ENCODE data around the gene NMRK2.
A peak's percentile ranks its signal among the peaks of the same experiment; 100 is the strongest.

NMRK2 gene

GRCh38 chr19:3987619-3988371 lies 54.9 kb downstream of the NMRK2 start:
- H3K27ac ChIP-seq, result peak overlapping the region; percentile 84
- peak; percentile 88 for TF ChIP-seq CTCF (conservative IDR thresholded peaks at IDR 0.05)

- H3K27ac ChIP-seq, result no peak overlapping the region
- no peak for TF ChIP-seq CTCF (conservative IDR thresholded peaks at IDR 0.05)
These were observed 57.9 kb downstream of the NMRK2 start for GRCh38 chr19:3990815-3991117.

All from VCaP (cell line).